GM23338 (cell line): Measurements from ENCODE around the gene MYMX. TPM values are rescaled to one million over a fixed set of nuclear protein-coding genes. Genes with fewer than 3 reads are reported as not detected.

Experiments used
- ATAC-seq: fragments of 200-7000 bp; cut with Tn5 transposase; 3 replicates; pipeline ENCODE4 v1.9.1; 2020
- DNase-seq: peaks from one replicate; pipeline ENCODE4 v3.0.0-alpha.2; 2015; ENCODE audit warnings: low spot score
- H2AFZ ChIP-seq: fragments of 200-600 bp; sonication (generic); 2 replicates; pipeline ENCODE4 v1.8.0; 2016; ENCODE audit warnings: antibody characterized with exemption, mild to moderate bottlenecking, moderate library complexity
- H3F3A ChIP-seq: fragments of 200-600 bp; sonication (generic); replicated peaks from 2 replicates; pipeline ENCODE4 v1.8.0; 2017; ENCODE audit warnings: antibody characterized with exemption, mixed run types, low read depth
- H3K27ac ChIP-seq: fragments of 200-600 bp; sonication (generic); 2 replicates; pipeline ENCODE4 v1.6.1; 2016; ENCODE audit warnings: low read depth
- H3K27me3 ChIP-seq: fragments of 200-600 bp; sonication (generic); 2 replicates; pipeline ENCODE4 v1.8.0; 2016; ENCODE audit warnings: mild to moderate bottlenecking, mixed run types, moderate library complexity; ENCODE audit not compliant: insufficient read depth
- H3K36me3 ChIP-seq: fragments of 200-600 bp; sonication (generic); 2 replicates; pipeline ENCODE4 v1.8.0; 2016; ENCODE audit warnings: mild to moderate bottlenecking; ENCODE audit not compliant: insufficient read depth
- H3K4me1 ChIP-seq: fragments of 200-600 bp; sonication (generic); 2 replicates; pipeline ENCODE4 v1.8.0; 2016; ENCODE audit warnings: mild to moderate bottlenecking, moderate library complexity; ENCODE audit not compliant: insufficient read depth
- H3K4me2 ChIP-seq: fragments of 200-600 bp; sonication (generic); 2 replicates; pipeline ENCODE4 v1.7.1; 2017; ENCODE audit warnings: mixed run types
- H3K4me3 ChIP-seq: fragments of 200-600 bp; sonication (generic); 2 replicates; pipeline ENCODE4 v1.6.1; 2016; ENCODE audit warnings: mixed run types
- H3K79me2 ChIP-seq: fragments of 200-600 bp; sonication (generic); replicated peaks from 2 replicates; pipeline ENCODE4 v1.8.0; 2017; ENCODE audit warnings: mild to moderate bottlenecking; ENCODE audit not compliant: insufficient read depth
- H3K9me2 ChIP-seq: fragments of 200-600 bp; sonication (generic); 2 replicates; pipeline ENCODE4 v1.8.0; 2017; ENCODE audit not compliant: insufficient read depth
- H4K20me1 ChIP-seq: fragments of 200-600 bp; sonication (generic); replicated peaks from 2 replicates; pipeline ENCODE4 v1.8.0; 2017; ENCODE audit warnings: mild to moderate bottlenecking; ENCODE audit not compliant: insufficient read depth
- H3K27ac Mint-ChIP-seq: 2 replicates; pipeline ENCODE4 v1.8.0; 2020; ENCODE audit warnings: inconsistent platforms, mild to moderate bottlenecking, moderate library complexity, mixed read lengths
- H3K27me3 Mint-ChIP-seq: 3 replicates; pipeline ENCODE4 v1.8.0; 2022; ENCODE audit warnings: low read depth, mild to moderate bottlenecking, moderate library complexity, mixed read lengths, inconsistent platforms; ENCODE audit not compliant: insufficient read depth, poor library complexity
- H3K36me3 Mint-ChIP-seq: 3 replicates; pipeline ENCODE4 v1.8.0; 2021; ENCODE audit warnings: low read depth, mild to moderate bottlenecking, inconsistent platforms, moderate library complexity, mixed read lengths
- H3K4me1 Mint-ChIP-seq: 3 replicates; pipeline ENCODE4 v1.8.0; 2020; ENCODE audit warnings: mild to moderate bottlenecking, inconsistent platforms, mixed read lengths
- H3K4me3 Mint-ChIP-seq: 3 replicates; pipeline ENCODE4 v1.8.0; 2021; ENCODE audit warnings: moderate library complexity, mild to moderate bottlenecking, inconsistent platforms, mixed read lengths
- H3K9me3 Mint-ChIP-seq: 3 replicates; pipeline ENCODE4 v1.8.0; 2020; ENCODE audit warnings: moderate library complexity, mild to moderate bottlenecking, inconsistent platforms, mixed read lengths
- CREB1 ChIP-seq: fragments of 250-450 bp; sonication (Bioruptor Pico); IDR thresholded peaks from 2 replicates; pipeline ENCODE4 v1.5.0; 2020; ENCODE audit warnings: low read depth, mild to moderate bottlenecking, moderate library complexity
- NANOG ChIP-seq: IDR thresholded peaks from 2 replicates; pipeline ENCODE4 v1.6.1; 2016; ENCODE audit warnings: antibody characterized with exemption, borderline replicate concordance
- POLR2AphosphoS5 ChIP-seq: IDR thresholded peaks from 2 replicates; pipeline ENCODE4 v1.6.1; 2016; ENCODE audit warnings: antibody characterized with exemption, low read depth
- STAT1 ChIP-seq: IDR thresholded peaks from one replicate; pipeline ENCODE4 v1.6.1; 2016; ENCODE audit warnings: antibody characterized with exemption; ENCODE audit not compliant: unreplicated experiment
- ZNF462 ChIP-seq: fragments of 250-450 bp; sonication (Bioruptor Pico); IDR thresholded peaks from 2 replicates; pipeline ENCODE4 v1.5.0; 2020; ENCODE audit warnings: mild to moderate bottlenecking, moderate library complexity
- polyA plus RNA-seq: library from polyadenylated mRNA; unstranded; fragments of >200 nt; fragmentation: Nextera tagmentation; extraction: Ambion mirVana; gene quantifications from 2 replicates; pipeline ENCODE4 v1.2.1, GENCODE V29; 2016
- total RNA-seq: library from RNA; depleted of rRNA; stranded (reverse); fragments of >200 nt; shearing (Covaris generic); gene quantifications from 2 replicates; pipeline ENCODE4 v1.2.3, GENCODE V29; 2014

MYMX gene
- total and polyA plus RNA-seq, 2 experiments from 2014 or later: 2.8 to 7.1 TPM

GRCh38 chr6:44201638-44202303 lies 15.0 kb upstream of the MYMX start (continued):
- TF ChIP-seq ZNF462 (CRISPR knock-in tag): no peak
- TF ChIP-seq POLR2AphosphoS5: no peak
- no peak for TF ChIP-seq STAT1

- Histone ChIP-seq H4K20me1 (no peaks in the 10 kb centered on the region), H3K27me3 (no peaks in the 10 kb centered on the region), H3K4me3 (no peak overlapping the region; the same call in 1 of the 2 replicates), H3K9me2 (no peaks in the 10 kb centered on the region), H3K36me3 (no peaks in the 10 kb centered on the region), H2AFZ (peak overlapping the region; percentile 20; the same call in 1 of the 2 replicates), H3K4me1 (peaks cover 55% of the 10 kb centered on the region), H3F3A (no peaks in the 10 kb centered on the region), H3K79me2 (no peaks in the 10 kb centered on the region), H3K27ac (peak overlapping the region; percentile 95), H3K4me2 (peak overlapping the region; percentile 67)
- 0 out of 2 replicates have a peak, but pooled peaks have one; percentile 24 for TF ChIP-seq CREB1
- no peak for TF ChIP-seq NANOG
- peak; percentile 43; the same call in 1 of the 2 replicates for TF ChIP-seq ZNF462 (CRISPR knock-in tag)
- Mint-ChIP-seq H3K36me3 (no peaks in the 10 kb centered on the region), H3K9me3 (no peaks in the 10 kb centered on the region), H3K27ac (peak overlapping the region; percentile 94), H3K4me3 (peak overlapping the region; percentile 15; the same call in 1 of the 3 replicates), H3K27me3 (peaks cover 10% of the 10 kb centered on the region), H3K4me1 (peaks cover 55% of the 10 kb centered on the region)
- ATAC-seq (peak; percentile 92), DNase-seq (peak; percentile 95)
Measured at GRCh38 chr6:44202332-44202971, 14.3 kb upstream of the MYMX start.
